HL-60/S4 treated with phorbol 12-myristate 13-acetate at 8.2 ng/mL for 4 days and 3 days (cell line): ENCODE results near the gene SCIMP.
"Not testable (repeated sequence)": the region's sequence is repeated elsewhere in the genome, so short reads cannot be mapped to it uniquely, and the experiment has no call there.

Source experiments
- in situ Hi-C: fragments of 300-500 bp; cut with MboI; formaldehyde crosslinking; loops from 2 replicates; pipeline ENCODE4 v1.15.0; 2022; ENCODE audit warnings: low sequenced_read_pairs

SCIMP gene

DNA sequence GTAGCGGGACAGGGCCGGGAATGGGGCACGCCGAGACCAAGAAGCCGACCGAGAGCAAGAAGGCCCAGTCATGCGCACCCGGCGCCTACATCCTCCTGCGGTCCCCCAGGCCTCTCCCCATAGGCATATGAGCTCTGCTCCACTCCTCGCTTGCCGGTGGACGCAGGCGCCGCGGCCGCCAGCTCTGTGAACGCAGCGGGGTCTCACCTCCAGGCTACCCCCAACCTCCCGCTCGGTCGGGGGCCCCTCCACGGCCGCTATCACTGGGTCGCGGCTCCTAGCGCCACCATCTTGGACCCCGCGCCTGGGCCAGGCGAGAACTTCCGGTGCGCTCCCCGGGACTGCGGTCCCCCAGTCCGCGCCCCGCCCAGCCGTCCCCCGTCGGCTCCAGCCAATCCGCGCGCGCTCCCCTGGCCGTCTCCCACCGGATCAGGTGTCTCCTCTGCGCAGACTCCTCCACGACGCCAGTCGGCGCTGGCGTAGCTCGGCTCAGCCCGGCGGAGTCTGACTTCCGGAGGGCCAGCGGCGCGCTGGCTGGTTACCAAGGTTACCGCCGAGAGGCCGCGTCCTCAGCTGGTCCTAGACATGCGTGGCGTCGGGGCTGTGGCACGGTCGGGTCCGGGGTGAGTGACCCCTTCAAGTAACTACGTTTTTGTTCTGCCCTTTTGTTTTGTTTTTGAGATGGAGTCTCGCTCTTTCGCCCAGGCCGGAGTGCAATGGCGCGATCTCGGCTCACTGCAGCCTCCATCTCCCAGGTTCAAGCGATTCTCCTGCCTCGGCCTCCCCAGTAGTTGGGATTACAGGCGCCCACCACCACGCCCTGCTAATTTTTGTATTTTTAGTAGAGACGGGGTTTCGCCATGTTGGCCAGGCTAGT lies 42.9 kb downstream of the SCIMP start, which contains the start of gene ZNF594:
TSS of gene ZNF594 (minus strand) at position 328 of the 877 bp plus-strand sequence. CDS start 7,612 bp downstream, outside the sequence.
- in situ Hi-C loops: no loop called here

DNA sequence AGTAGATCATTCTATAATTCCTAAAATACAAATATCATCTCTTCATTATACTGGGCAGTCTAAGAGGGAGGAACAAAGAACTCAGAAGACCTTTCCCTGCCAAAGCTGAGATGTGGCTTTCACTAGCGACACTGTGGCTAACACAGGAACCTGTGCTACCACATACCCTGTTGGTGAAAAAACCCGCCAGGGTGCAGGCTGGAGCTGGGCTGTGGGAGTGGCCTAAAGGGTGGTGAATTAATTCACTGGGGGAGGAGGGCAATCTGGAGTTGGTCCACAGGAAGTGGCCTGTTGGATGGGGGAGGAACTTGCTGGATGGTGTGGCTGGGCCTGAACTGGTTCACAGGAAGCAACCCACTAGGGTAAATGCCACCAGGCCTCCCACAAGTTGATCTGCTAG lies 50.4 kb downstream of the SCIMP start:
- in situ Hi-C loops: no loop called here

GRCh38 chr17:5183410-5183793 lies 51.3 kb downstream of the SCIMP start:
- in situ Hi-C loops: no loop called here

DNA sequence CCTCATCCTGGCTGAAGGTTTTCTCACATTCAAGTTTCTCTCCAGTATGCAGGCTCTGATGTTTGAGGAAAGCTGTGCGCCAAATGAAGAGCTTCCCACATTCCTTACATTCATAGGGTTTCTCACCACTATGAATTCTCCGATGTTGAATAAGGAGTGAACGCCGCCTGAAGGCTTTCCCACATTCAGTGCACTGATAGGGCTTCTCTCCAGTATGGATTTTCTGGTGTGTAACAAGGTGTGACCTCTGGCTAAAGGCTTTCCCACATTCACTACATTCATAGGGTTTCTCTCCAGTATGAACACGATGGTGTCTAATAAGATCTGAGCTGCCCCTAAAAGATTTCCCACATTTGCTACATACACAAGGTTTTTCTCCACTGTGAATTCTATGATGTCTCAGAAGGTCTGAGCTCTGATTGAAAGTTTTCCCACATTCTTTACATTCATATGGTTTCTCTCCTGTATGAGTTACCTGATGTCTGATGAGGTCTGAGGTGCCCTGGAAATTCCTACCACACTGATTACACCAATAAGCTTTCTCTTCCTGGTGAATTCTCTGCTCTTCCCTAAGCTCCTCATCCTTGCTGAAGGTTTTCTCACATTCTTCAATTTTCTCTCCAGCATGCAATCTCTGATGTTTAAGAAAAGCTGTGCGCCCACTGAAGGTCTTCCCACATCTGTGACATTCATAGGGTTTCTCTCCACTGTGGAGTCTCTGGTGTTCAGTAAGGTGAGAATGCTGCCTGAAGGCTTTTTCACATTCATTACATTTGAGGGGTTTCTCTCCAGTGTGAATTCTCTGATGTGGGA lies 51.9 kb downstream of the SCIMP start:
- in situ Hi-C loops: no loop called here

- in situ Hi-C loops: no loop called here
Measured at GRCh38 chr17:5181509-5182305, 53.0 kb downstream of the SCIMP start.

GRCh38 chr17:5179003-5179402 lies 55.7 kb downstream of the SCIMP start:
- in situ Hi-C loops: no loop called here

GRCh38 chr17:5175027-5175426 lies 59.6 kb downstream of the SCIMP start:
- in situ Hi-C loops: not testable (repeated sequence)

GRCh38 chr17:5165791-5166564 lies 68.7 kb downstream of the SCIMP start:
- in situ Hi-C loops: not testable (repeated sequence)

- in situ Hi-C loops: no loop called here
Measured at GRCh38 chr17:5164436-5164835, 70.2 kb downstream of the SCIMP start.

GRCh38 chr17:5161793-5162192 lies 72.9 kb downstream of the SCIMP start:
- in situ Hi-C loops: not testable (repeated sequence)

GRCh38 chr17:5160702-5161101 lies 74.0 kb downstream of the SCIMP start:
- in situ Hi-C loops: not testable (repeated sequence)
